Measurements from ENCODE around the gene KIF16B. TPM values are rescaled to one million over a fixed set of nuclear protein-coding genes. Genes with fewer than 3 reads are reported as not detected.

KIF16B gene
- total and polyA plus RNA-seq, 2 experiments from 2014 or later = 6.5 to 11.1 TPM

GRCh38 chr20:16367948-16368560 is 205.2 kb downstream of the KIF16B start (continued):
- TF ChIP-seq ZNF462 (CRISPR knock-in tag; IDR thresholded peaks at IDR 0.05) (no peak), EZH2 (IDR thresholded peaks at IDR 0.05; ENCODE audit: low read depth, unreplicated experiment) (no peak), CTCF (conservative IDR thresholded peaks at IDR 0.05; ENCODE audit: low read depth in 2 of 2) (no peak)
- TF ChIP-seq, protein P1, sequence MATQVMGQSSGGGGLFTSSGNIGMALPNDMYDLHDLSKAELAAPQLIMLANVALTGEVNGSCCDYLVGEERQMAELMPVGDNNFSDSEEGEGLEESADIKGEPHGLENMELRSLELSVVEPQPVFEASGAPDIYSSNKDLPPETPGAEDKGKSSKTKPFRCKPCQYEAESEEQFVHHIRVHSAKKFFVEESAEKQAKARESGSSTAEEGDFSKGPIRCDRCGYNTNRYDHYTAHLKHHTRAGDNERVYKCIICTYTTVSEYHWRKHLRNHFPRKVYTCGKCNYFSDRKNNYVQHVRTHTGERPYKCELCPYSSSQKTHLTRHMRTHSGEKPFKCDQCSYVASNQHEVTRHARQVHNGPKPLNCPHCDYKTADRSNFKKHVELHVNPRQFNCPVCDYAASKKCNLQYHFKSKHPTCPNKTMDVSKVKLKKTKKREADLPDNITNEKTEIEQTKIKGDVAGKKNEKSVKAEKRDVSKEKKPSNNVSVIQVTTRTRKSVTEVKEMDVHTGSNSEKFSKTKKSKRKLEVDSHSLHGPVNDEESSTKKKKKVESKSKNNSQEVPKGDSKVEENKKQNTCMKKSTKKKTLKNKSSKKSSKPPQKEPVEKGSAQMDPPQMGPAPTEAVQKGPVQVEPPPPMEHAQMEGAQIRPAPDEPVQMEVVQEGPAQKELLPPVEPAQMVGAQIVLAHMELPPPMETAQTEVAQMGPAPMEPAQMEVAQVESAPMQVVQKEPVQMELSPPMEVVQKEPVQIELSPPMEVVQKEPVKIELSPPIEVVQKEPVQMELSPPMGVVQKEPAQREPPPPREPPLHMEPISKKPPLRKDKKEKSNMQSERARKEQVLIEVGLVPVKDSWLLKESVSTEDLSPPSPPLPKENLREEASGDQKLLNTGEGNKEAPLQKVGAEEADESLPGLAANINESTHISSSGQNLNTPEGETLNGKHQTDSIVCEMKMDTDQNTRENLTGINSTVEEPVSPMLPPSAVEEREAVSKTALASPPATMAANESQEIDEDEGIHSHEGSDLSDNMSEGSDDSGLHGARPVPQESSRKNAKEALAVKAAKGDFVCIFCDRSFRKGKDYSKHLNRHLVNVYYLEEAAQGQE (IDR thresholded peaks at IDR 0.05; ENCODE audit: unreplicated experiment) = no peak

All from GM23338 (cell line).